NCI-H1092 (cell line): Measurements from ENCODE around the gene ALKBH2.

Experiments used
- DNase-seq: peaks from one replicate; lab custom pipeline; 2025; lab: John Stamatoyannopoulos, UW

The ALKBH2 gene

GRCh38 chr12:109113661-109114321 is 20.5 kb upstream of the ALKBH2 start:
- DNase-seq: no peak

DNA sequence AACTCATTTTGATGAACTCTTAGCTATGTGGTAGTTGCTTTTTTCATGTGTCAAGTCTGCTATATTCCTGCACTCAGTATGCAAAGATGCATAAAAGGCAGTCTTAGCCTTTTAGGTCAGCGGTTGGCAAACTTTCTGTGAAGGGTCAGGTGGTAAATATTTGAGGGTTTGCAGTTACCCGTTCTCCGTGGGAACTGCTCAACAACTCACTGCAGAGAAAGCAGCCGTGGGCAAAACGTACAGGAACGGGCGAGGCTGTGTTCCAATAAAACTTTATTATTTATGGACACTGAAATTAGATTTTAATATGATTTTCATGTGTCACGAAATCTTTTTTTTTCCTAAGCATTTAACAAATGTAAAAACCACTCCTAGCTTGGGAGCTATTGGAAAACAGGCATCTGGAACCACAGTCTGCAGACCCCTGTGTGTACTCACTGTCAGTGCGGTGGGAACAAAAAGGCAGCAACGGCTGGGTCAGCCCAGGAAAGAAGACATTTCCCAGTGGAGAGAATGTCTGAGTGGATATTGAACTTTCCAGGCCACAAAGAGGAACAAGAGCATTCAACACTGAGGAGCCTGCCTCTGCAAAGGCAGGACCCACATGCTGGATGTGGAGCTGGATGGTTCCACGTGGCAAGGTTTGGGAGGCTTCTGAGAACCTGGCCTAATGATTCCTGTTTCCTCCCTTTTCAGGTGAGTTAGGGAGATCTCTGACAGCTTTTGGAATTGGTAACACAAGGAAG is 19.6 kb upstream of the ALKBH2 start:
- no peak for DNase-seq

GRCh38 chr12:109110988-109111495 is 17.8 kb upstream of the ALKBH2 start:
- no peak for DNase-seq

DNA sequence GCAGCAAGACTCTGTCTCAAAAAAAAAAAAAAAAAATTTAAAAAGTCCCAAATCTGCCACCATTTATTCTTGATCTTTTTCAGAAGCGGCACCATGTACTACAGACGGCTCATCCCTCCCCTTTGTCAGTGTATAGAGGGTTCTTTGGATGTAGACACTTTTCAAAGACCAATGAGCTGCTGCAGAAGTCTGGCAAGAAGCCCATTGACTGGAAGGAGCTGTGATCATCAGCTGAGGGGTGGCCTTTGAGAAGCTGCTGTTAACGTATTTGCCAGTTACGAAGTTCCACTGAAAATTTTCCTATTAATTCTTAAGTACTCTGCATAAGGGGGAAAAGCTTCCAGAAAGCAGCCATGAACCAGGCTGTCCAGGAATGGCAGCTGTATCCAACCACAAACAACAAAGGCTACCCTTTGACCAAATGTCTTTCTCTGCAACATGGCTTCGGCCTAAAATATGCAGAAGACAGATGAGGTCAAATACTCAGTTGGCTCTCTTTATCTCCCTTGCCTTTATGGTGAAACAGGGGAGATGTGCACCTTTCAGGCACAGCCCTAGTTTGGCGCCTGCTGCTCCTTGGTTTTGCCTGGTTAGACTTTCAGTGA is 16.6 kb upstream of the ALKBH2 start:
- no peak for DNase-seq

- no peak for DNase-seq
Measured at GRCh38 chr12:109105176-109105575, 11.9 kb upstream of the ALKBH2 start.

DNA sequence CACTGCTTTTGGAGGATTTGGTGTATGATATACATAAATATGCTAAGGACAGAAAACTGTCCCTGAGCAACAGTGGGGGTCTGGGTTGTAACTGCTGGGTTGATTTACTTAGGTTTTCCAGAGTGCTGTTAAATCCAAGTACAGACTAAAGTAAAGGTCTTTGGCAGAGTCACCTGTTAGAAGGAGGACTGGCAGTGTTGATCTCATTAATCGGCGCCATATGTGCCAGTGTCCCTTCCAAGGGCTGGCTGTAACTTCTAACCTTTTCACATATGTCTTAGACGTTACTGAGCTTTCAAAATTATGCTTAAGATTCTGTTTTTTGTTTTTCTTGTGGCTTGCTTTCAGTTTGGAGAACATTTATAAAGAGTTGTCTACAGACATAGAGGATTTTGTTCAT is 9.2 kb upstream of the ALKBH2 start:
- no peak for DNase-seq

GRCh38 chr12:109100741-109101140 is 7.5 kb upstream of the ALKBH2 start:
- no peak for DNase-seq

GRCh38 chr12:109099431-109100020 is 6.3 kb upstream of the ALKBH2 start:
- no peak for DNase-seq

GRCh38 chr12:109098651-109099050 is 5.4 kb upstream of the ALKBH2 start:
- DNase-seq: no peak

- DNase-seq: no peak
Measured at GRCh38 chr12:109098183-109098604, 4.9 kb upstream of the ALKBH2 start.

DNA sequence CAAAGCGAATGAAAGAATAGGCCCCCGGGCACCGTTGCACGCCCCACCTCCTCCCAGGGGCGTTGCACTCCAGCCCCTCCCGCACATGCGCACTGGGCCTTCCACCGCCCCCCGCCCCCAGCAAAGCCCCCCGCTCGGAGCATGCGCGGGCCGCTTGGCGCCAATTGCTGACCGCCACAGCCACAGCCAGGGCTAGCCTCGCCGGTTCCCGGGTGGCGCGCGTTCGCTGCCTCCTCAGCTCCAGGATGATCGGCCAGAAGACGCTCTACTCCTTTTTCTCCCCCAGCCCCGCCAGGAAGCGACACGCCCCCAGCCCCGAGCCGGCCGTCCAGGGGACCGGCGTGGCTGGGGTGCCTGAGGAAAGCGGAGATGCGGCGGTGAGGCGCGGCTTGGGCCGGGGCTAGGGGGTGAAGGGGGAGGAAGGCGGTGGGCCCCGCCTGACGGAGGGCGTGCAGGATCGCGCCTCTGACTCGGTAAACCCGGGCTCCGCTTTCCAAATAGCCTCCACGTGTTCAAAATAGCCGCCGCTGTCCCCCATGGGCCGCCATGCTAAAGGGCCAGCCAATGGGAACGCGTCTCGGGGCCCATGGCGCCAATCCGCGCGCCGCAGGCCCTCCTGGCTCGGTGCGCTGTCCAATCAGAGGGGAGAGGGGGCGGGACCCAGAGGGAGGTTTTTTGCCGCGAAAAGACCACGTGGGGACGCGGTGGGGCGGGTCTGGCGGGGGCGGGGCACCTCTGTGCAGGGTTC is 4.3 kb upstream of the ALKBH2 start, which contains the start of gene UNG:
Gene UNG (plus strand): TSS at position 163 of the 748 bp plus-strand sequence. CDS start 83 bp downstream, at position 246.
- peak; percentile 89 for DNase-seq

DNA sequence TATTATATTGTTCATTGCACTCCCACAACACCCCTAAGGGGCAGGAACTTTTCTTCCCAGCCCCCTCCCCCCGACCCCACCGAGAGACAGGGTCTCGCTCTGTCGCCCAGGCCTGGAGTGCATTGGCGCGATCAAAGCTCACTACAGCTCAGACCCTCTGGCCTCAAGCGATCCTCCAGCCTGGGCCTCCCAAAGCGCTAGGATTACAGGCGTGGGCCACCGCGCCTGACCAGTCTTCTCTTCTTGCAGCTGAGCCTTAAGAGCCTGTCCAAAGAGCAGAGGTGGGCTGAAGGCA is 3.8 kb upstream of the ALKBH2 start:
- DNase-seq: no peak

- no peak for DNase-seq
Measured at GRCh38 chr12:109092497-109093021, 713 bp downstream of the ALKBH2 start.

- DNase-seq: no peak
Measured at GRCh38 chr12:109089683-109090082, 3.6 kb downstream of the ALKBH2 start.

GRCh38 chr12:109088818-109089217 is 4.5 kb downstream of the ALKBH2 start:
- DNase-seq: no peak

DNA sequence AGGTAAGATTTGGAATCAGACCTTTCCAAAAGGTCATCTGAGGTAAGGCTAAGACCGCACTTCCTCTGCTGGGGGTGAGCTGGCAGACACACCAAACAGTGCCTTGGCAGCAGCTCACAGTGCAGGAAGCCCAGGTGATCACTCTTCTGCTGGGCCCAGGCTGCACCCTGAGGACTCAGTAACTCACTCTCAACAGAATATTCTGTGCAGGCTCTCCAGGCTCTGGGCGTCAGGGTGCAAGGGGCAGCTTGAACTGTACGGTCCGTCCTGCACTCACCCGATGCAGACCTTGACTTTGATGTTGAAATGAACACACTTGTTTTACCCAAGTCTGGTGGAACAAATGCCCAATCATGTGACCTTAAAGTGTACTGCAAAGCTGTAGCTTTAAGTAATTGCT is 6.0 kb downstream of the ALKBH2 start:
- DNase-seq: no peak

DNA sequence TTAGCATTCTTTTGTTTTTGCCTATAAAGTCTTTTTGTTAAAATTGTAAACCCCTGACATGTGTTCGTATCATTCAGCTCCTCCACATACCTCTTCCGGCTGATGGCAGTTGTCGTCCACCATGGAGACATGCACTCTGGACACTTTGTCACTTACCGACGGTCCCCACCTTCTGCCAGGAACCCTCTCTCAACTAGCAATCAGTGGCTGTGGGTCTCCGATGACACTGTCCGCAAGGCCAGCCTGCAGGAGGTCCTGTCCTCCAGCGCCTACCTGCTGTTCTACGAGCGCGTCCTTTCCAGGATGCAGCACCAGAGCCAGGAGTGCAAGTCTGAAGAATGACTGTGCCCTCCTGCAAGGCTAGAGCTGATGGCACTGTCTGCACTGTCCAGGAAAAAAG is 7.7 kb downstream of the ALKBH2 start:
- DNase-seq: no peak

GRCh38 chr12:109084425-109084824 is 8.8 kb downstream of the ALKBH2 start:
- no peak for DNase-seq

DNA sequence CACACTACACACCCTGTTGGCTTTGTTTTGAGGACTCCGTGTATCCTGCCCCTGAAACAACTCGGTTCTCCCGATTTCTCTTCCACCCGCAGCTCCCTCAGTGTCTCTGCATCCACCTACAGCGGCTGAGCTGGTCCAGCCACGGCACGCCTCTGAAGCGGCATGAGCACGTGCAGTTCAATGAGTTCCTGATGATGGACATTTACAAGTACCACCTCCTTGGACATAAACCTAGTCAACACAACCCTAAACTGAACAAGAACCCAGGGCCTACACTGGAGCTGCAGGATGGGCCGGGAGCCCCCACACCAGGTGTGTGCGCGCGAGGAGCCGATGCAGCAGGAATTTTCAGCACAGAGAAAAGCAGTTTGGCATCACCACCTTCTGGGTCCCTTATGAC is 10.5 kb downstream of the ALKBH2 start:
- no peak for DNase-seq

DNA sequence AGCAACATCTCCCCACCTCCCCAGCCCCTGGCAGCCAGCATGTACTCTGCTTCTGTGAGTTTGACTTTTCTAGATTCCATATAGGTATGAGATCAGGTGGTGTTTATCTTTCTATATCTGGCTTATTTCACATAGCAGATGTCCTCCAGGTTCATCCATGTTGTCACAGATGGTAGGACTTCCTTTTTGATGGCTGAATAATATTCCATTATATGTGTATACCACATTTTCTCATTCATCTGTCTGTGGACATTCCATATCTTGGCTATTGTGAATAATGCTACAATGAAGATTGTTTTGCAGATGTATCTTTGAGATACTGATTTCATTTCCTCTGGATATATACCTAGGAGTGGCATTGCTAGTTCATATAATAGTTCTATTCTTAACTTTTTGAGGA is 18.4 kb downstream of the ALKBH2 start:
- DNase-seq: no peak

DNA sequence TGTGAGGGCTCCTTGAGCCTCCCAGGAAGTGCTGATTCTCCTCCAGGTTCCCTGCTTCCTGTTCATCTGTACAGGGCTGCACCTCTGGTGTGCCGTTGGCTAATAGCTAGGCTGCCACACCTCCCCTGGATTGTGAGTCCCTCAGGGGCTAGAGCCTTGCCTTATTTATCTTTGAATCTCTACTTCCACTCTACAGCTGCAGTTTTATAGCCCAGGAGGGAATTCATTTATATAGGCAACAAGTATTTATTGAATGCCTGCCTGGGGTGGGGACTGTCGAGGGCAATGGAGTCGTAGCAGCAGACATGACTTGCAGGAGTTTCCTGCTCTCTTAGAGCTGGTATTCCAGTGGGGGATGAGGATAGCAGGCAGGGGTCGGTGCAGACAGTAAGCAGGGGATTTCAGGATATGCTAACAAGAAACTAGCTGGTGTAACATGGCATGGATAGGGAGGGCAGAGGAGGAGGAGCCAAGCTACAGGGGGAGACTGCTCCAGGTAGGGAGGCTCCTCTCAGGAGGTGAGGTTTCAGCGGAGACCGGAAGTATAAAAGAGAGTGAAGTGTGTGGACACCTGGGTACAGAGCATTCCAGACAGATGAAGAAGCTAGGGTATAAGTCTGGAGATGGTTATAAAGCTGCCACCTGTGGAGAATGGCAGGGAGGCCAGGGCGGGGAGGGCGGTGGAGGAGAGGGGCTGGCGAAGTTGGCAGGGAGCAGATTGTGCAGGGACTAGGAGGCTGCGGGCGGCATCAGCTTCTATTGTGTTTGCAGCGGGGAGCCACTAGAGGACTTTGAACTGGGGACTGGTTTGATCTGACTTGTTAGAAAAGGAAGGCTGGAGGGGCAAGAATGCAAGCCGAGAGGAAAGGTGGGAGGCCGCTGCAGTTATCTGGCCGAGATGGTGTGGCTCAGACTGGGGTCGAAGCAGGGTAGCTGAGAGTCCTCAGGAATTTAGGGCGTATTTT is 23.7 kb downstream of the ALKBH2 start:
- DNase-seq: no peak
